Activated CD8-positive, alpha-beta memory T cell treated with anti-CD3 and anti-CD28 coated beads, Interleukin-2, amount 50 U/mL, for 24 hours (primary cell): ENCODE data around the gene CATSPERB.
"Not testable (repeated sequence)": the region's sequence is repeated elsewhere in the genome, so short reads cannot be mapped to it uniquely, and the experiment has no call there.

Experiments used
- DNase-seq: peaks from one replicate; pipeline ENCODE4 v3.0.0-alpha.2; 2020; ENCODE audit errors: extremely low read depth

Gene CATSPERB

GRCh38 chr14:91732439-91732838, 553 bp upstream of the CATSPERB start:
- DNase-seq, result no peak

- no peak for DNase-seq
These were observed 868 bp downstream of the CATSPERB start for GRCh38 chr14:91731018-91731417.

- no peak for DNase-seq
These were observed 2.1 kb downstream of the CATSPERB start for GRCh38 chr14:91729756-91730155.

GRCh38 chr14:91728616-91729183, 3.2 kb downstream of the CATSPERB start:
- DNase-seq, result no peak

- DNase-seq, result no peak
These were observed 4.8 kb downstream of the CATSPERB start for GRCh38 chr14:91727121-91727520.

GRCh38 chr14:91723501-91723900, 8.4 kb downstream of the CATSPERB start:
- DNase-seq, result no peak

GRCh38 chr14:91722386-91722785, 9.5 kb downstream of the CATSPERB start:
- DNase-seq, result no peak

GRCh38 chr14:91719839-91720238, 12.0 kb downstream of the CATSPERB start:
- DNase-seq, result no peak

- no peak for DNase-seq
These were observed 14.9 kb downstream of the CATSPERB start for GRCh38 chr14:91716999-91717398.

GRCh38 chr14:91714805-91715204, 17.1 kb downstream of the CATSPERB start:
- peak; percentile 4 for DNase-seq

GRCh38 chr14:91708795-91709194, 23.1 kb downstream of the CATSPERB start:
- no peak for DNase-seq

- no peak for DNase-seq
These were observed 24.9 kb downstream of the CATSPERB start for GRCh38 chr14:91706996-91707395.

GRCh38 chr14:91694643-91695042, 37.2 kb downstream of the CATSPERB start:
- DNase-seq, result no peak

- DNase-seq, result no peak
These were observed 38.5 kb downstream of the CATSPERB start for GRCh38 chr14:91693346-91693745.

GRCh38 chr14:91692075-91692474, 39.8 kb downstream of the CATSPERB start:
- no peak for DNase-seq

GRCh38 chr14:91689608-91690007, 42.3 kb downstream of the CATSPERB start:
- no peak for DNase-seq

- DNase-seq, result not testable (repeated sequence)
These were observed 44.5 kb downstream of the CATSPERB start for GRCh38 chr14:91687436-91687835.

- no peak for DNase-seq
These were observed 46.3 kb downstream of the CATSPERB start for GRCh38 chr14:91685600-91685999.

- no peak for DNase-seq
These were observed 49.9 kb downstream of the CATSPERB start for GRCh38 chr14:91681893-91682563.

- DNase-seq, result no peak
These were observed 50.8 kb downstream of the CATSPERB start for GRCh38 chr14:91681118-91681517.

GRCh38 chr14:91679273-91679672, 52.6 kb downstream of the CATSPERB start:
- no peak for DNase-seq

GRCh38 chr14:91677687-91678086, 54.2 kb downstream of the CATSPERB start:
- DNase-seq, result not testable (repeated sequence)

GRCh38 chr14:91674911-91675310, 57.0 kb downstream of the CATSPERB start:
- DNase-seq, result no peak

- DNase-seq, result no peak
These were observed 62.0 kb downstream of the CATSPERB start for GRCh38 chr14:91669867-91670266.
